NCI-H82 (cell line): ENCODE measurements around the gene UGCG.
A peak's percentile ranks its signal among the peaks of the same experiment; 100 is the strongest.
"Not testable (repeated sequence)": the region's sequence is repeated elsewhere in the genome, so short reads cannot be mapped to it uniquely, and the experiment has no call there.

Experiments used
- DNase-seq: peaks from one replicate; lab custom pipeline; 2025; lab: John Stamatoyannopoulos, UW

UGCG gene

GRCh38 chr9:111955048-111955447 is 58.4 kb downstream of the UGCG start:
- DNase-seq: peak; percentile 63

- DNase-seq: peak; percentile 41
Measured at GRCh38 chr9:111957856-111958631, 61.4 kb downstream of the UGCG start.

GRCh38 chr9:111959468-111960359 is 63.1 kb downstream of the UGCG start:
- no peak for DNase-seq

- not testable (repeated sequence) for DNase-seq
Measured at GRCh38 chr9:111960485-111960884, 63.9 kb downstream of the UGCG start.

- no peak for DNase-seq
Measured at GRCh38 chr9:111961009-111961408, 64.4 kb downstream of the UGCG start.

GRCh38 chr9:111961575-111961974 is 65.0 kb downstream of the UGCG start:
- no peak for DNase-seq

- DNase-seq: no peak
Measured at GRCh38 chr9:111962021-111962420, 65.4 kb downstream of the UGCG start.

GRCh38 chr9:111963995-111964394 is 67.4 kb downstream of the UGCG start:
- DNase-seq: no peak

GRCh38 chr9:111965566-111966019 is 69.0 kb downstream of the UGCG start:
- no peak for DNase-seq

- DNase-seq: no peak
Measured at GRCh38 chr9:111966124-111966723, 69.6 kb downstream of the UGCG start.

- peak; percentile 63 for DNase-seq
Measured at GRCh38 chr9:111966861-111967291, 70.3 kb downstream of the UGCG start.

GRCh38 chr9:111967621-111968020 is 71.0 kb downstream of the UGCG start:
- no peak for DNase-seq

- no peak for DNase-seq
Measured at GRCh38 chr9:111969061-111969460, 72.4 kb downstream of the UGCG start.

GRCh38 chr9:111969622-111970021 is 73.0 kb downstream of the UGCG start:
- peak; percentile 92 for DNase-seq

- DNase-seq: no peak
Measured at GRCh38 chr9:111970827-111971226, 74.2 kb downstream of the UGCG start.

- no peak for DNase-seq
Measured at GRCh38 chr9:111974092-111974681, 77.6 kb downstream of the UGCG start.

GRCh38 chr9:111975709-111976108 is 79.1 kb downstream of the UGCG start:
- DNase-seq: peak; percentile 58

GRCh38 chr9:111978616-111979015 is 82.0 kb downstream of the UGCG start:
- DNase-seq: peak; percentile 84

- DNase-seq: peak; percentile 11
Measured at GRCh38 chr9:111979561-111979960, 82.9 kb downstream of the UGCG start.

GRCh38 chr9:111980398-111980797 is 83.8 kb downstream of the UGCG start:
- DNase-seq: no peak

- DNase-seq: no peak
Measured at GRCh38 chr9:111983484-111983908, 86.9 kb downstream of the UGCG start.
